GM23338 (cell line): ENCODE data around the gene AFP. TPM values are rescaled to one million over a fixed set of nuclear protein-coding genes. Genes with fewer than 3 reads are reported as not detected.

Experiments used
- ATAC-seq: fragments of 200-7000 bp; cut with Tn5 transposase; 3 replicates; pipeline ENCODE4 v1.9.1; 2020
- DNase-seq: peaks from one replicate; pipeline ENCODE4 v3.0.0-alpha.2; 2015; ENCODE audit warnings: low spot score
- H2AFZ ChIP-seq: fragments of 200-600 bp; sonication (generic); 2 replicates; pipeline ENCODE4 v1.8.0; 2016; ENCODE audit warnings: antibody characterized with exemption, mild to moderate bottlenecking, moderate library complexity
- H3F3A ChIP-seq: fragments of 200-600 bp; sonication (generic); replicated peaks from 2 replicates; pipeline ENCODE4 v1.8.0; 2017; ENCODE audit warnings: antibody characterized with exemption, mixed run types, low read depth
- H3K27ac ChIP-seq: fragments of 200-600 bp; sonication (generic); 2 replicates; pipeline ENCODE4 v1.6.1; 2016; ENCODE audit warnings: low read depth
- H3K27me3 ChIP-seq: fragments of 200-600 bp; sonication (generic); 2 replicates; pipeline ENCODE4 v1.8.0; 2016; ENCODE audit warnings: mild to moderate bottlenecking, mixed run types, moderate library complexity; ENCODE audit not compliant: insufficient read depth
- H3K36me3 ChIP-seq: fragments of 200-600 bp; sonication (generic); 2 replicates; pipeline ENCODE4 v1.8.0; 2016; ENCODE audit warnings: mild to moderate bottlenecking; ENCODE audit not compliant: insufficient read depth
- H3K4me1 ChIP-seq: fragments of 200-600 bp; sonication (generic); 2 replicates; pipeline ENCODE4 v1.8.0; 2016; ENCODE audit warnings: mild to moderate bottlenecking, moderate library complexity; ENCODE audit not compliant: insufficient read depth
- H3K4me2 ChIP-seq: fragments of 200-600 bp; sonication (generic); 2 replicates; pipeline ENCODE4 v1.7.1; 2017; ENCODE audit warnings: mixed run types
- H3K4me3 ChIP-seq: fragments of 200-600 bp; sonication (generic); 2 replicates; pipeline ENCODE4 v1.6.1; 2016; ENCODE audit warnings: mixed run types
- H3K79me2 ChIP-seq: fragments of 200-600 bp; sonication (generic); replicated peaks from 2 replicates; pipeline ENCODE4 v1.8.0; 2017; ENCODE audit warnings: mild to moderate bottlenecking; ENCODE audit not compliant: insufficient read depth
- H3K9me2 ChIP-seq: fragments of 200-600 bp; sonication (generic); 2 replicates; pipeline ENCODE4 v1.8.0; 2017; ENCODE audit not compliant: insufficient read depth
- H4K20me1 ChIP-seq: fragments of 200-600 bp; sonication (generic); replicated peaks from 2 replicates; pipeline ENCODE4 v1.8.0; 2017; ENCODE audit warnings: mild to moderate bottlenecking; ENCODE audit not compliant: insufficient read depth
- H3K27ac Mint-ChIP-seq: 2 replicates; pipeline ENCODE4 v1.8.0; 2020; ENCODE audit warnings: inconsistent platforms, mild to moderate bottlenecking, moderate library complexity, mixed read lengths
- H3K27me3 Mint-ChIP-seq: 3 replicates; pipeline ENCODE4 v1.8.0; 2022; ENCODE audit warnings: low read depth, mild to moderate bottlenecking, moderate library complexity, mixed read lengths, inconsistent platforms; ENCODE audit not compliant: insufficient read depth, poor library complexity
- H3K36me3 Mint-ChIP-seq: 3 replicates; pipeline ENCODE4 v1.8.0; 2021; ENCODE audit warnings: low read depth, mild to moderate bottlenecking, inconsistent platforms, moderate library complexity, mixed read lengths
- H3K4me1 Mint-ChIP-seq: 3 replicates; pipeline ENCODE4 v1.8.0; 2020; ENCODE audit warnings: mild to moderate bottlenecking, inconsistent platforms, mixed read lengths
- H3K4me3 Mint-ChIP-seq: 3 replicates; pipeline ENCODE4 v1.8.0; 2021; ENCODE audit warnings: moderate library complexity, mild to moderate bottlenecking, inconsistent platforms, mixed read lengths
- H3K9me3 Mint-ChIP-seq: 3 replicates; pipeline ENCODE4 v1.8.0; 2020; ENCODE audit warnings: moderate library complexity, mild to moderate bottlenecking, inconsistent platforms, mixed read lengths
- CTCF ChIP-seq, 2 experiments: fragments of 200-600 bp in 1 of 2; sonication (generic) in 1 of 2; conservative IDR thresholded peaks; 2 replicates each; pipeline versions ENCODE4 v1.5.1 to v1.6.1; 2016 to 2017; ENCODE audit warnings: antibody characterized with exemption in 2 of 2, low read depth in 2 of 2, mild to moderate bottlenecking in 2 of 2, moderate library complexity in 1 of 2
- ETS1 ChIP-seq: IDR thresholded peaks from 2 replicates; pipeline ENCODE4 v1.6.1; 2016; ENCODE audit warnings: antibody characterized with exemption
- EZH2 ChIP-seq: fragments of 200-600 bp; sonication (generic); IDR thresholded peaks from one replicate; pipeline ENCODE4 v1.8.0; 2017; ENCODE audit warnings: antibody characterized with exemption, mild to moderate bottlenecking, low read depth; ENCODE audit not compliant: unreplicated experiment
- EZH2phosphoT487 ChIP-seq: fragments of 200-600 bp; sonication (generic); IDR thresholded peaks from one replicate; pipeline ENCODE4 v1.8.1; 2018; ENCODE audit warnings: antibody characterized with exemption; ENCODE audit not compliant: unreplicated experiment
- JUNB ChIP-seq: IDR thresholded peaks from one replicate; pipeline ENCODE4 v1.6.1; 2016; ENCODE audit warnings: antibody characterized with exemption; ENCODE audit not compliant: unreplicated experiment
- NANOG ChIP-seq: IDR thresholded peaks from 2 replicates; pipeline ENCODE4 v1.6.1; 2016; ENCODE audit warnings: antibody characterized with exemption, borderline replicate concordance
- POLR2AphosphoS5 ChIP-seq: IDR thresholded peaks from 2 replicates; pipeline ENCODE4 v1.6.1; 2016; ENCODE audit warnings: antibody characterized with exemption, low read depth
- REST ChIP-seq: IDR thresholded peaks from one replicate; pipeline ENCODE4 v1.6.1; 2018; ENCODE audit warnings: antibody characterized with exemption; ENCODE audit not compliant: unreplicated experiment
- STAT1 ChIP-seq: IDR thresholded peaks from one replicate; pipeline ENCODE4 v1.6.1; 2016; ENCODE audit warnings: antibody characterized with exemption; ENCODE audit not compliant: unreplicated experiment
- ZNF114 ChIP-seq: fragments of 250-450 bp; sonication (Bioruptor Pico); IDR thresholded peaks from 2 replicates; pipeline ENCODE4 v1.5.0; 2020; ENCODE audit warnings: mild to moderate bottlenecking, moderate library complexity
- ZNF331 ChIP-seq: fragments of 250-450 bp; sonication (Bioruptor Pico); IDR thresholded peaks from 2 replicates; pipeline ENCODE4 v1.5.0; 2020; ENCODE audit warnings: low read depth, mild to moderate bottlenecking, moderate library complexity
- ZNF462 ChIP-seq: fragments of 250-450 bp; sonication (Bioruptor Pico); IDR thresholded peaks from 2 replicates; pipeline ENCODE4 v1.5.0; 2020; ENCODE audit warnings: mild to moderate bottlenecking, moderate library complexity
- polyA plus RNA-seq: library from polyadenylated mRNA; unstranded; fragments of >200 nt; fragmentation: Nextera tagmentation; extraction: Ambion mirVana; gene quantifications from 2 replicates; pipeline ENCODE4 v1.2.1, GENCODE V29; 2016
- total RNA-seq: library from RNA; depleted of rRNA; stranded (reverse); fragments of >200 nt; shearing (Covaris generic); gene quantifications from 2 replicates; pipeline ENCODE4 v1.2.3, GENCODE V29; 2014

AFP gene
- total and polyA plus RNA-seq, 2 experiments from 2014 or later: 4.0 to 17.3 TPM

GRCh38 chr4:73417342-73417741 is 18.7 kb upstream of the AFP start:
- Histone ChIP-seq H3K36me3 (no peaks in the 10 kb centered on the region), H3K27me3 (no peaks in the 10 kb centered on the region), H3K4me2 (no peak overlapping the region), H3K79me2 (no peaks in the 10 kb centered on the region), H3F3A (no peaks in the 10 kb centered on the region), H3K27ac (no peak overlapping the region), H2AFZ (no peak overlapping the region), H3K4me3 (no peak overlapping the region), H4K20me1 (no peaks in the 10 kb centered on the region), H3K4me1 (no peaks in the 10 kb centered on the region), H3K9me2 (no peaks in the 10 kb centered on the region)
- Mint-ChIP-seq H3K4me1 (peaks cover 10% of the 10 kb centered on the region; the same call in 2 of the 3 replicates), H3K36me3 (no peaks in the 10 kb centered on the region), H3K9me3 (no peaks in the 10 kb centered on the region), H3K27me3 (no peaks in the 10 kb centered on the region), H3K4me3 (no peak overlapping the region), H3K27ac (no peak overlapping the region)
- no peak for DNase-seq
- TF ChIP-seq ZNF114 (CRISPR knock-in tag): no peak
- TF ChIP-seq EZH2: no peak
- no peak for TF ChIP-seq CTCF (conservative IDR thresholded peaks at IDR 0.05; ENCODE audit: low read depth in 2 of 2)
- TF ChIP-seq ZNF331 (CRISPR knock-in tag): no peak
- TF ChIP-seq EZH2phosphoT487: no peak
- no peak for TF ChIP-seq JUNB
- TF ChIP-seq ZNF462: no peak
- TF ChIP-seq STAT1: no peak
- TF ChIP-seq REST: no peak
- no peak for TF ChIP-seq ETS1
- TF ChIP-seq POLR2AphosphoS5: no peak
- TF ChIP-seq NANOG: no peak
- ATAC-seq: no peak
